Measurements from ENCODE around the gene ZNF442. TPM values are rescaled to one million over a fixed set of nuclear protein-coding genes. Genes with fewer than 3 reads are reported as not detected.

Gene ZNF442
- total and polyA plus RNA-seq, 4 donors, result 0.49 to 4.2 (median 1.8) TPM

DNA sequence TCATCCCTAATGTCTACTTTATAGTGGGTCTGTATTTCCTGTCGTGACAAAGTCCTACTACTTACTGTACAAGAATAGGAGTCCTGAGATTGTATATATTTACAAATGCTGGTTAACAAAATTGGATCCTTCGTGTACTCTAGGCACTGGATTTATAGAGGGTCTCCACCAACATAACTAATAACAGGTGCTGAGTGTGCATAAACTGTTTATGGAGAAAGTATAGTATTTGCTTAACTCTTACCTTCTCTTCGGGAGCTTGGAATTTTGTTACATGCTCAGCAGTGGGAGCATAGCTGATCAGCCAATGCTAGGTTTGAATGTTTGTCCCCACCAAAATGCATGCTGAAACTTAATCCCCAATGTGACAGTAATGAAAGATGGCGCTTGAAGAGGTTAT lies 12.1 kb downstream of the ZNF442 start (continued):
- TF ChIP-seq, protein P1, sequence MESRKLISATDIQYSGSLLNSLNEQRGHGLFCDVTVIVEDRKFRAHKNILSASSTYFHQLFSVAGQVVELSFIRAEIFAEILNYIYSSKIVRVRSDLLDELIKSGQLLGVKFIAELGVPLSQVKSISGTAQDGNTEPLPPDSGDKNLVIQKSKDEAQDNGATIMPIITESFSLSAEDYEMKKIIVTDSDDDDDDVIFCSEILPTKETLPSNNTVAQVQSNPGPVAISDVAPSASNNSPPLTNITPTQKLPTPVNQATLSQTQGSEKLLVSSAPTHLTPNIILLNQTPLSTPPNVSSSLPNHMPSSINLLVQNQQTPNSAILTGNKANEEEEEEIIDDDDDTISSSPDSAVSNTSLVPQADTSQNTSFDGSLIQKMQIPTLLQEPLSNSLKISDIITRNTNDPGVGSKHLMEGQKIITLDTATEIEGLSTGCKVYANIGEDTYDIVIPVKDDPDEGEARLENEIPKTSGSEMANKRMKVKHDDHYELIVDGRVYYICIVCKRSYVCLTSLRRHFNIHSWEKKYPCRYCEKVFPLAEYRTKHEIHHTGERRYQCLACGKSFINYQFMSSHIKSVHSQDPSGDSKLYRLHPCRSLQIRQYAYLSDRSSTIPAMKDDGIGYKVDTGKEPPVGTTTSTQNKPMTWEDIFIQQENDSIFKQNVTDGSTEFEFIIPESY (IDR thresholded peaks at IDR 0.05), result no peak
- TF ChIP-seq SP1 (IDR thresholded peaks at IDR 0.05), result no peak

DNA sequence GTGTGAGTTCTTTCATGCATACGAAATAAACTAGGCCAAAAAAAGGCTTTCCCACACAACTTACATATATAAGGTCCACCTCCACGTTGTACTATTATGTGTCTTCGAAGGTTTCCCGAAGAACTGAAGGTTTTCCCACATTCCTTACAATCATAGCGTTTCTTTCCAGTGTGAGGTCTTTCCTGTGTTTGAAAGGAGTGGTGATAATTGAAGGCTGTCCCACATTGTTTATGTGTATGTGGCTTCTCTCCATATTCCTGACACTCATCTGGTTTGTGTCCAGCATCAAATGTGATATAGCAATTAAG lies 14.6 kb downstream of the ZNF442 start:
- 98% methylated on average over 5 of the region's 5 CpGs for WGBS
- H3K9ac ChIP-seq (ENCODE audit: low read depth in 1 of 2, low read length in 2 of 2), result no peak overlapping the region
- no peak overlapping the region for H3K27ac ChIP-seq (ENCODE audit: low read depth in 1 of 2, low read length in 2 of 2)
- peaks cover 9 to 36% (median 30%) of the 10 kb centered on the region in 4 donors for H3K36me3 ChIP-seq (ENCODE audit: control insufficient read depth in 4 of 4, insufficient read depth in 3 of 4, low read depth in 1 of 4, low read length in 3 of 4)
- DNase-seq (ENCODE audit: low spot score), result no peak
- H3K4me3 ChIP-seq (ENCODE audit: low read depth in 1 of 3, low read length in 3 of 3), result peak overlapping the region in 2 of 3 donors; percentile 37 to 44
- peaks cover 38 to 80% (median 61%) of the 10 kb centered on the region in 4 donors for H3K9me3 ChIP-seq (ENCODE audit: control insufficient read depth in 4 of 4, low read length in 3 of 4)
- H3K27me3 ChIP-seq (ENCODE audit: control insufficient read depth in 4 of 4, insufficient read depth in 4 of 4, low read length in 3 of 4), result no peaks in the 10 kb centered on the region
- no peak for TF ChIP-seq TAF1 (conservative IDR thresholded peaks at IDR 0.05)
- no peak for TF ChIP-seq YY1 (IDR thresholded peaks at IDR 0.05)
- TF ChIP-seq FOXA1 (IDR thresholded peaks at IDR 0.05), result no peak
- TF ChIP-seq, protein P2, sequence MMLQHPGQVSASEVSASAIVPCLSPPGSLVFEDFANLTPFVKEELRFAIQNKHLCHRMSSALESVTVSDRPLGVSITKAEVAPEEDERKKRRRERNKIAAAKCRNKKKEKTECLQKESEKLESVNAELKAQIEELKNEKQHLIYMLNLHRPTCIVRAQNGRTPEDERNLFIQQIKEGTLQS (IDR thresholded peaks at IDR 0.05), result no peak
- no peak for TF ChIP-seq JUND (IDR thresholded peaks at IDR 0.05)
- TF ChIP-seq HNF4G (IDR thresholded peaks at IDR 0.05), result no peak
- TF ChIP-seq, protein P1 (IDR thresholded peaks at IDR 0.05), result no peak
- TF ChIP-seq, protein P3, sequence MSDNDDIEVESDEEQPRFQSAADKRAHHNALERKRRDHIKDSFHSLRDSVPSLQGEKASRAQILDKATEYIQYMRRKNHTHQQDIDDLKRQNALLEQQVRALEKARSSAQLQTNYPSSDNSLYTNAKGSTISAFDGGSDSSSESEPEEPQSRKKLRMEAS (IDR thresholded peaks at IDR 0.05), result no peak
- no peak for TF ChIP-seq RXRA (IDR thresholded peaks at IDR 0.05)
- TF ChIP-seq EGR1 (IDR thresholded peaks at IDR 0.05; ENCODE audit: low read depth in 2 of 2), result no peak
- H3K4me1 ChIP-seq (ENCODE audit: control insufficient read depth in 4 of 4, insufficient read depth in 4 of 4, low read length in 3 of 4), result no peaks in the 10 kb centered on the region

DNA sequence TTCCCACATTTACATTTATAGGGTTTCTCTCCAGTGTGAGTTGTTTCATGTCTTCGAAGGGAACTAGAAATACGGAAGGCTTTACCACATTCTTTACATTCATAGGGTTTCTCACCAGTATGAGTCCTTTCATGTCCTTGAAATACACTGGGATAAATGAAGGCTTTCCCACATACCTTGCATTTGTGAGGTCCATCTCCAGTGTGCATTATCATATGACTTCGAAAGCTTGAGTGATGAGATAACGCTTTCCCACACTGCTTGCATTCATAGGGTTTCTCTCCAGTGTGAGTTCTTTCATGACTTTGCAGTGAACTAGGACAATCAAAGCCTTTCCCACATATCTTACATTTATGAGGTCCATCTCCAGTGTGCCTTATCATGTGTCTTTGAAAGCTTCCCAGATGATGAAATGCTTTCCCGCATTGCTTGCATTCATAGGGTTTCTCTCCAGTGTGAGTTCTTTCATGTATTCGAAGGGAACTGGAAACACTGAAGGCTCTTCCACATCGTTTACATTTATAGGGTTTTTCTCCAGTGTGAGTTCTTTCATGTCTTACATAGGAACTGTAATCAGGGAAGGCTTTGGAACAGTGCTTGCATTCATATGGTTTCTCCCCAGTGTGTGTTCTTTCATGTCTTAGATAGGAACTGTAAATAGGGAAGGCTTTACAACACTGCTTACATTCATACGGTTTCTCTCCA lies 15.1 kb downstream of the ZNF442 start:
- Histone ChIP-seq H3K36me3 (ENCODE audit: control insufficient read depth in 4 of 4, insufficient read depth in 3 of 4, low read depth in 1 of 4, low read length in 3 of 4) (peaks cover 9 to 36% (median 30%) of the 10 kb centered on the region in 4 donors), H3K27ac (ENCODE audit: low read depth in 1 of 2, low read length in 2 of 2) (no peak overlapping the region), H3K9ac (ENCODE audit: low read depth in 1 of 2, low read length in 2 of 2) (no peak overlapping the region), H3K4me3 (ENCODE audit: low read depth in 1 of 3, low read length in 3 of 3) (peak overlapping the region in 2 of 3 donors; percentile 35 to 44), H3K27me3 (ENCODE audit: control insufficient read depth in 4 of 4, insufficient read depth in 4 of 4, low read length in 3 of 4) (no peaks in the 10 kb centered on the region), H3K4me1 (ENCODE audit: control insufficient read depth in 4 of 4, insufficient read depth in 4 of 4, low read length in 3 of 4) (no peaks in the 10 kb centered on the region), H3K9me3 (ENCODE audit: control insufficient read depth in 4 of 4, low read length in 3 of 4) (peaks cover 39 to 80% (median 58%) of the 10 kb centered on the region in 4 donors)
- no peak for TF ChIP-seq YY1 (IDR thresholded peaks at IDR 0.05)
- TF ChIP-seq, protein P1 (IDR thresholded peaks at IDR 0.05), result peak; percentile 15
- 96% methylated on average over 8 of the region's 8 CpGs for WGBS
- no peak for DNase-seq (ENCODE audit: low spot score)
